ENCODE data around the gene GPR157.

GRCh38 chr1:9153152-9153551 lies 24.2 kb upstream of the GPR157 start:
- no peak for TF ChIP-seq CTCF (conservative IDR thresholded peaks at IDR 0.05; ENCODE audit: low read length)
- no peak for TF ChIP-seq EZH2phosphoT487 (IDR thresholded peaks at IDR 0.05; ENCODE audit: borderline replicate concordance, low read depth, low read length)
